T-cell (primary cell): ENCODE measurements around the gene RAD9A. TPM values are rescaled to one million over a fixed set of nuclear protein-coding genes. Genes with fewer than 3 reads are reported as not detected.

Source experiments
- ATAC-seq, 4 experiments: fragments of 200-7000 bp in 3 of 4; fragments of 150-1000 bp in 1 of 4; cut with Tn5 transposase; replicated peaks in 1 of 4; 1 replicate in 3 of 4; 2 replicates in 1 of 4; pipeline ENCODE4 v1.10.0; 2021; ENCODE audit warnings: moderate library complexity in 3 of 4, mild to moderate bottlenecking in 2 of 4, moderate number of reproducible peaks in 1 of 4
- CTCF ChIA-PET, 2 donors: fragments of 300-600 bp; sonication (Branson Sonifier 250); formaldehyde crosslinking; loops; one replicate each; lab custom pipeline; 2022; ENCODE audit warnings: antibody characterized with exemption in 2 of 2; lab: Charles Lee
- POLR2A ChIA-PET, 2 donors: fragments of 300-600 bp; sonication (Branson Sonifier 250); formaldehyde crosslinking; loops; one replicate each; lab custom pipeline; 2022; ENCODE audit warnings: antibody characterized with exemption in 2 of 2; lab: Charles Lee
- DNase-seq, 35 experiments: peaks; one replicate each; pipeline versions ENCODE4 v3.0.0 to v3.0.0-alpha.2; 2013 to 2023
- H3K27ac ChIP-seq: one replicate; pipeline ENCODE4 v1.5.1; 2013; ENCODE audit warnings: low read length
- H3K27me3 ChIP-seq, 2 experiments: replicated peaks in 1 of 2; 1 replicate in 1 of 2; 2 replicates in 1 of 2; pipeline versions ENCODE4 v1.6.1 to v1.7.0; 2013; ENCODE audit warnings: low read length in 1 of 2, mixed read lengths in 1 of 2; ENCODE audit not compliant: control insufficient read depth in 2 of 2, insufficient read depth in 2 of 2; ENCODE audit errors: extremely low read depth in 1 of 2
- H3K36me3 ChIP-seq, 2 donors: 1 replicate in 1 of 2; 2 replicates in 1 of 2; pipeline versions ENCODE4 v1.6.1 to v1.7.0; 2013; ENCODE audit warnings: low read length in 1 of 2; ENCODE audit not compliant: control insufficient read depth in 2 of 2, insufficient read depth in 1 of 2; ENCODE audit errors: extremely low read depth in 1 of 2
- H3K4me1 ChIP-seq, 2 experiments: 1 replicate in 1 of 2; 2 replicates in 1 of 2; pipeline versions ENCODE4 v1.6.1 to v1.7.0; 2013; ENCODE audit warnings: low read length in 2 of 2, mixed read lengths in 1 of 2; ENCODE audit not compliant: insufficient read depth in 2 of 2, control insufficient read depth in 1 of 2; ENCODE audit errors: extremely low read depth in 1 of 2
- H3K4me3 ChIP-seq, 2 donors: 1 replicate in 1 of 2; 2 replicates in 1 of 2; pipeline versions ENCODE4 v1.5.1 to v1.7.0; 2013; ENCODE audit warnings: mild to moderate bottlenecking in 2 of 2, low read length in 1 of 2, moderate library complexity in 1 of 2; ENCODE audit not compliant: control insufficient read depth in 1 of 2; ENCODE audit errors: extremely low read depth in 1 of 2
- H3K9me3 ChIP-seq: 2 replicates; pipeline ENCODE4 v1.7.0; 2013
- H3K27ac Mint-ChIP-seq, 2 donors: one replicate each; pipeline ENCODE4 v1.8.0; 2020 to 2021; ENCODE audit warnings: mild to moderate bottlenecking in 2 of 2, mixed read lengths in 2 of 2
- H3K27me3 Mint-ChIP-seq, 2 donors: one replicate each; pipeline ENCODE4 v1.8.0; 2021 to 2022; ENCODE audit warnings: mixed read lengths in 2 of 2
- H3K36me3 Mint-ChIP-seq: one replicate; pipeline ENCODE4 v1.8.0; 2021; ENCODE audit warnings: mixed read lengths
- H3K4me1 Mint-ChIP-seq, 3 donors: one replicate each; pipeline ENCODE4 v1.8.0; 2020 to 2022; ENCODE audit warnings: mixed read lengths in 3 of 3, mild to moderate bottlenecking in 1 of 3
- H3K4me3 Mint-ChIP-seq, 3 donors: one replicate each; pipeline ENCODE4 v1.8.0; 2020 to 2022; ENCODE audit warnings: mild to moderate bottlenecking in 3 of 3, mixed read lengths in 3 of 3, moderate library complexity in 3 of 3
- H3K9me3 Mint-ChIP-seq, 3 donors: one replicate each; pipeline ENCODE4 v1.8.0; 2020 to 2022; ENCODE audit warnings: mixed read lengths in 3 of 3
- WGBS: methylation state at CpG from one replicate; pipeline ENCODE4 v1.1.5; 2013; ENCODE audit warnings: missing lambda C conversion rate; ENCODE audit not compliant: insufficient coverage; 5-methylcytosine and 5-hydroxymethylcytosine counted together
- total RNA-seq, 35 experiments: library from RNA in 6 of 35; stranded (reverse) in 6 of 35; fragments of 120-200 nt in 1 of 35; gene quantifications; one replicate each; pipeline versions ENCODE4 v1.2.1 to v1.2.4 and lab custom pipeline; 2013 to 2026

The RAD9A gene
- total RNA-seq, 5 donors from 2014 or later (not counting 1 experiment from before 2014, with no cell fraction given) = 34.9 to 63.8 (median 56.2) TPM

DNA sequence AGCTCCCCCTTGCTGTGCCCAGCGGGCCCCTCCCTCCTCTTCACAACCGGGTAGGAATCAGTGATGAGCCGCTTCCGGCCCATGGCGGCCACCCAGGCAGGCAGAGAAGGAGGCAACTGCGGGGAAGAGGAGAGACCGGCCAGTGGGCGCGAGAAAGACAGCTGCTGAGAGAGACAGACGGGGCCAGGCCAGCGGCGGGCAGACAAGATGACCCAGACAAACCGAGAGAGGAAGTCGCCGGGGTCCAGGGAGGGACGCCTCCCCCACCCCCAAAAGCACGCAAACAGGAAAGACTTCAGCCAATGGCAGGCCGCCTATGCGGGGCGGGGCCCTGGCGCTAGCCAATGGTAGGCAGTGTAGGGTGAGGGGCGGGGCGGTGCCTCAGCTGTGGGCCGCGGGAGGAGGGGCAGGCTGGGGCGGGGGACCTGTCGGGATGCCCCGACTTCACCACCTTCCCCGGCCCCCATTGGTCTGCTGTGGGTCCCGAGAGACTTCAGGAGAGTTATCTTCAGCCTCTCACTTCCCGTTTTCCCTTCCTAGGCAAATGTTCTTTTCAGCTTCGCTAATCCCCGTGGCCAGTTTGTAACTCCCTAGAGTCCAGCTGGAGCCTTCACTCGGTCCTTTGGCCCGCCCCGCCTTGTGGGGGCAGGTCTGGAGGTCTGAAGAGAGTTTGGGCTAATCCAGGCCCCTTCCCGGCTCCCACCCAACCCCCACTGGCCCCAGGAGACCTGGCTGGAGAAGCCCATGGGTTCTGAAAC lies 38.3 kb upstream of the RAD9A start, which contains the start of gene POLD4:
POLD4 (minus strand) TSS at position 230 of the 758 bp plus-strand sequence; CDS start at position 83, 147 bp downstream.
- ATAC-seq (peak; percentile 87 to 91 (median 89)), DNase-seq (peak; percentile 88 to 97 (median 94))
- Mint-ChIP-seq H3K4me3 (peak within 1 kb of the TSS; percentile 87 to 97 (median 96)), H3K27ac (peak within 1 kb of the TSS; percentile 99 to 100), H3K4me1 (peaks cover 55 to 79% (median 57%) of the 10 kb centered on the region in 3 donors), H3K36me3 (no peaks in the 10 kb centered on the region), H3K9me3 (no peaks in the 10 kb centered on the region), H3K27me3 (no peaks in the 10 kb centered on the region)
- H3K9me3 ChIP-seq = no peaks in the 10 kb centered on the region
- H3K27me3 ChIP-seq = no peaks in the 10 kb centered on the region
- ChIA-PET POLR2A (interaction anchor here in 1 of 2 donors (0.5 to 1.2 kb wide), 6 partner anchors 8 to 231 kb away, joined by 3 to 5 read pairs (median 3); no protein-coding TSS in a partner anchor), CTCF (interaction anchor here (0.6 to 7.9 kb wide), 21 partner anchors 7 to 1988 kb away, joined by 3 to 128 read pairs (median 4); partner anchors contain the start of genes CLCF1 (in 1 of the 2), PPP1CA (in 1 of the 2) and RAD9A (in 1 of the 2))
- H3K4me3 ChIP-seq = peak within 1 kb of the TSS; percentile 78 to 95
- peaks cover 3 to 7% of the 10 kb centered on the region in 2 donors for H3K36me3 ChIP-seq
- H3K4me1 ChIP-seq = peaks cover 19 to 63% of the 10 kb centered on the region in 2 experiments
- 2% methylated on average over 10 of the region's 37 CpGs for WGBS
- H3K27ac ChIP-seq = peak within 1 kb of the TSS; percentile 98

DNA sequence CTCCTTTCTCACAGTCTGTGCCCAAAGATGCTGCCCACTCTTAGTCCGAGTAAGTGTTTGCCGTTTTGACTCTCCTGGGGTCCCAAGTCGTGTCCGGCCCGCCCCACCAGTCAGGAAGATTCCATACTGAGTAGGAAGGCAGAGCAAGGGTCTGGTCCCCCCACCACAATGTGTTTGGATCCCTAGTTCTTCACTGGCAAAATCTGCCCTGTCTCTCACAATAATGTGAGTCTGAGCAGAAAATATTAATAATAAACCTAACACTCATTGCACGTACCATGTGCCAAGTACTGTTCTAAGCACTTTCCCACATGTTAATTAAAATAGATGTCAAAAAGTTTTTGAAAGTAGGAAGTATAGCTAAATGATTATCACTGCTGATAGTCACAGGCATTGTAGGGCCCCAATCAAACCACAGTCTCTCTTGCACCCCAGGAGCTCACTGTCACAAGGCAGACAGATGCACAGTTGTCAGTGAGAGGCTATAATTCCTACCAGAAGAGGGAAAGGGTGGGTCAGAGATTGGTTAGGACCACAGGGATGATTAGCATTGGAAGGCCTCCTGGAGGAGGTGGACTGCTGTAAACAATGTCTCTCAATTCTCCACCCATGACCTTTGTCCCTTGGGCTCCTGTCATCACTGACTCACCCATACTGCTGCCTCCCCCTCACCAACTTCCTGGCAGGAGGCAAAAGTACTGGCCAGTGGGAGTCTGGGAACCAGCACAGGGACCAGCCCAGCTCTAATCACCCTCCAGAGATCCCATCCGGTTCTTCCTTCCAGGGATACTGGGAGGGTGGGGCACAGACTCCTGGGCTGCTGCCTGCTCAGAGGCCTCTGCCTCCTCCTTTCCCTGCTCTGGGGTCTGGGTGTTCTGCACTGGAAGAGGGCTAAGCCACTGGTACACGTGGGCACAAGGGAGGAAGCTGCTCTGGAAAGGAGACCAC lies 37.4 kb upstream of the RAD9A start:
- Mint-ChIP-seq H3K27ac (peak overlapping the region; percentile 97 to 100), H3K9me3 (no peaks in the 10 kb centered on the region), H3K36me3 (no peaks in the 10 kb centered on the region), H3K4me3 (peak overlapping the region; percentile 87 to 97 (median 96)), H3K27me3 (no peaks in the 10 kb centered on the region), H3K4me1 (peaks cover 49 to 70% (median 52%) of the 10 kb centered on the region in 3 donors)
- POLR2A ChIA-PET = interaction anchor here in 1 of 2 donors (0.5 to 0.7 kb wide), 3 partner anchors 9 to 232 kb away, joined by 3 read pairs; no protein-coding TSS in a partner anchor
- Histone ChIP-seq H3K4me3 (peak overlapping the region; percentile 29 to 95), H3K4me1 (peaks cover 19 to 60% of the 10 kb centered on the region in 2 experiments), H3K36me3 (peaks cover 3 to 7% of the 10 kb centered on the region in 2 donors), H3K27ac (peak overlapping the region; percentile 98), H3K9me3 (no peaks in the 10 kb centered on the region), H3K27me3 (no peaks in the 10 kb centered on the region)
- no peak for ATAC-seq
- peak in 1 of 35 experiments; percentile 33 for DNase-seq
- CTCF ChIA-PET = interaction anchor here (0.9 to 7.9 kb wide), 11 partner anchors 8 to 115 kb away, joined by 3 to 128 read pairs (median 5); partner anchors contain the start of genes CLCF1 (in 1 of the 2) and PPP1CA (in 1 of the 2)
- 100% methylated on average over 1 of the region's 8 CpGs for WGBS

DNA sequence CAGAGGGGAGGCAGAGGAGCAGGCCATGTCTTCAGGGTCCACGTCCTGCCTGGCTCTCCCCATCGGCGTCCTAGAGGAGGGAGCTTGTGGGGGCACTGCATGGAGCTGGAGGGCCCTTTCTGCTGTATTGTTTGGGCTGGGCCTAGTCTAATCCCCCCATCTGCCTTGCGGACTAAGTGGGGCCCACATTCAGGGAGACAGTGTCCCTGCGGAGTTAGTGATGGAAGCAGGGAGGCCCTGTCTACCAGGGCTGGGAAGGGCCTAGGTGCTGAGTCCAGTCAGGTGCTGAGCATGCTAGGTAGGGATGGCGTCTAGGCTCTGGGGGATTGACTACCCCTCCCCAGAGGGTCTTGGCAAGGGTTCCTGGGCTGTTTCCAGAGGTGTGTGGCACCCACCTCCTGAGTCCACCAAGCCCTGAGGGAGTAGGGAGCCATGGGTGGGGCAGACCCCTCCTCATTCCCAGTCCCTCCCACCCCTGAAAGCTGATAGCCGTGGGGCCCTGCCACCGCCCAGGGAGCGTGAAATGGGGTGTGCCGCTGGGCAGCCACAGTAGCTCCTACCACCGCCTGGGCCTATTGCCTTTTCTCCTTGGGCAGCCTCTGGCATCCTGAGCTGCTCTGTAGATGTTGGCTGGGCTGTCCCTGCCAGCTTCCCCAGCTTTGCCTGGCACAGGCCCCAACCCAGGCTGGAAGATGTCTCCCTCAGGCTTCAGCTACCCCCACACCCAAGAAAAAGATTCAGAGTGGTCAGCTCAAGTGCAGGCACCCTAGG lies 36.6 kb upstream of the RAD9A start:
- Histone ChIP-seq H3K4me1 (peaks cover 19 to 60% of the 10 kb centered on the region in 2 experiments), H3K4me3 (no peak overlapping the region), H3K36me3 (peaks cover 3 to 7% of the 10 kb centered on the region in 2 donors), H3K27ac (peak overlapping the region; percentile 98), H3K9me3 (no peaks in the 10 kb centered on the region), H3K27me3 (no peaks in the 10 kb centered on the region)
- Mint-ChIP-seq H3K9me3 (no peaks in the 10 kb centered on the region), H3K36me3 (no peaks in the 10 kb centered on the region), H3K4me3 (no peak overlapping the region), H3K4me1 (peaks cover 40 to 62% (median 45%) of the 10 kb centered on the region in 3 donors), H3K27ac (peak overlapping the region; percentile 97 to 100), H3K27me3 (no peaks in the 10 kb centered on the region)
- ChIA-PET CTCF (interaction anchor here (0.5 to 7.9 kb wide), 6 partner anchors 10 to 93 kb away, joined by 3 to 128 read pairs (median 6); no protein-coding TSS in a partner anchor), POLR2A (no interaction called here)
- 94% methylated on average over 9 of the region's 11 CpGs for WGBS
- DNase-seq (no peak), ATAC-seq (no peak)

DNA sequence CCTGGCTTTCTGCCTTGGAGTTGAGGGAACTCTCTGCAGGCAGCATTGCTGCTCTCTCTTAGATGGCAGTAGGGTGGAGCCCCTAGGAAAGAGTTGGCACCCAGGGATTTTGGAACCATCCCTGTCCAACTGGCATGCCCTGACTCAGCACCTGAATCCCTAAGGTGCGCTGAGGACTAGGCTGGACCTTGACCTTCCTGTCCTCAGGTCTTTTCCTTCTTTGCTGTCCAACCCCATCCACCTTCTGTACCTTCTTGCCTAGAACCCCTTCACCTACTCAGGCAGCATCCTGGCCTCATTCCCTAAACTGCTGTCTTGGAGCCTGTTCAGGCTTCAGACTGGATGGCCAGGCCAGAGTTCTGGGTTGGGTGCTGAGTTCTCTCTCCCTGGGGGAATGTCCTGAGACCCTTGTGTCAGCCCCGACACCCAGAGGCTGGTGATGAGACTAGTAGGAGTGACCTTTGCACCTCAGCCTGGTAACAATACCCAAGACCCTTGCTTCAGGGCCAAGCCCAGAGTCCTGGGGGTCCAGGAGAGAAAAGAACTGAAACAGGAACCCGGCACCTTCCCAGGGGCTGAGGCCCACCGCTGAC lies 35.9 kb upstream of the RAD9A start:
- H3K36me3 ChIP-seq = peaks cover 3 to 6% of the 10 kb centered on the region in 2 donors
- Mint-ChIP-seq H3K4me1 (peaks cover 39 to 60% (median 42%) of the 10 kb centered on the region in 3 donors), H3K27me3 (no peaks in the 10 kb centered on the region), H3K36me3 (no peaks in the 10 kb centered on the region), H3K4me3 (no peak overlapping the region), H3K27ac (peak overlapping the region; percentile 55 to 66), H3K9me3 (no peaks in the 10 kb centered on the region)
- no peak for DNase-seq
- H3K4me3 ChIP-seq = no peak overlapping the region
- WGBS = 90% methylated on average over 1 of the region's 4 CpGs
- ATAC-seq = no peak
- no peaks in the 10 kb centered on the region for H3K9me3 ChIP-seq
- H3K4me1 ChIP-seq = peaks cover 19 to 55% of the 10 kb centered on the region in 2 experiments
- no peaks in the 10 kb centered on the region for H3K27me3 ChIP-seq
- no peak overlapping the region for H3K27ac ChIP-seq
- CTCF ChIA-PET = interaction anchor here (0.6 to 7.9 kb wide), 10 partner anchors 10 to 38 kb away, joined by 3 to 128 read pairs (median 4); partner anchors contain the start of gene CLCF1 (in 1 of the 2)
- POLR2A ChIA-PET = no interaction called here

DNA sequence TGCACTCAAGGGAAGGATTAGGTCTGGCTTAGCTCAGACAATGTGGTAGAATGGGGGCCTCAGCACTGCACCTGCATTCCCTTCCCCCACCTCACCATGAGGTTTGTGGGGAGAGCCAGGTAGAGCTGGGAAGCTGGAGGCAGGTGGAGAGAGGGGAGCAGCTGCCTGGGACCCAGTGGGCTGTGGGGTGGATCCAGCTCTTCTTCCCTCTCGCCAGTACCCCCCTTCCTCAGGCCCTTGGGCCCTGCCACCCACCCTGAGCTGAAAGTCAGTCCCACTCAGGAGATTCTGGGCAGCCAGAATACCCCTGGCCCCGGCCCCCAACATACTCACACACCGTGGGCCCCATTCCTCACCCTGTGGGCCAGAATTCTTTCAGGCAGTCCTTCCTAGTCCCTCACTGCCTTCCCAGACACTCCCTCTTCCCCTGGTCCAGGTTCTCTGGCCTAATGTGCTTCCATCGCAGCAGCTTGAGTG lies 35.4 kb upstream of the RAD9A start:
- H3K36me3 Mint-ChIP-seq = no peaks in the 10 kb centered on the region
- H3K27me3 ChIP-seq = no peaks in the 10 kb centered on the region
- ATAC-seq (no peak), DNase-seq (no peak)
- H3K4me1 Mint-ChIP-seq = peaks cover 34 to 55% (median 37%) of the 10 kb centered on the region in 3 donors
- peaks cover 0 to 3% of the 10 kb centered on the region in 2 donors for H3K36me3 ChIP-seq
- ChIA-PET POLR2A (interaction anchor here in 1 of 2 donors (0.5 kb wide), 1 partner anchor 30 kb away, joined by 3 read pairs; no protein-coding TSS in a partner anchor), CTCF (interaction anchor here (1.1 to 7.9 kb wide), 9 partner anchors 11 to 39 kb away, joined by 3 to 128 read pairs (median 5); partner anchors contain the start of gene CLCF1 (in 1 of the 2))
- H3K9me3 ChIP-seq = no peaks in the 10 kb centered on the region
- no peak overlapping the region for H3K27ac ChIP-seq
- no peaks in the 10 kb centered on the region for H3K9me3 Mint-ChIP-seq
- WGBS = 54% methylated on average over 2 of the region's 4 CpGs
- peak overlapping the region; percentile 64 to 84 for H3K27ac Mint-ChIP-seq
- H3K4me3 Mint-ChIP-seq = no peak overlapping the region
- no peaks in the 10 kb centered on the region for H3K27me3 Mint-ChIP-seq
- peaks cover 15 to 50% of the 10 kb centered on the region in 2 experiments for H3K4me1 ChIP-seq
- H3K4me3 ChIP-seq = no peak overlapping the region
